ENCODE data around the gene PHF2. TPM values are rescaled to one million over a fixed set of nuclear protein-coding genes. Genes with fewer than 3 reads are reported as not detected.

Gene PHF2
- total RNA-seq, 2 experiments from 2014 or later: 20.6 to 23.7 TPM

DNA sequence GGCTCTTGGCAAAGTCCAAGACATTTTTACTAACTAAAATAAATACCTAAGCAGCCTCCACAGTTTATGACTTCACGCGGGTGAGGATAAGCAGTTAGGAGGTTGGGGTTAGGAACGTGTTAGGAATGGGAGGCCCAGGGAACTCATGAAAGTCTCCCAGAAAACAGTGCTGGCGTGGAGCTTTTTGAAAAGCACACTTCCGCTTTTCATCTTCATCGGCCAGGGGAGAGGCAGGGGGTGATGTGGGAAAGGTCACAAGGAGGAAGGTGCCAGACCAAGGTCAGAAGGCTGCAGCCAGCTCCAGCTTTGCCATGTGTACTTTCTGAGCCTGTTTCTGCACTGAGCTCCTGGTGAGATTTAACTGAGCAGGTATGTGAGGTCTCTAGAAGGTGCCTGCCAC is 149.0 kb downstream of the PHF2 start:
- Histone ChIP-seq H2AFZ (ENCODE audit: low read length) (no peak overlapping the region), H3K27ac (ENCODE audit: low read depth, low read length, poor library complexity, severe bottlenecking) (no peak overlapping the region), H3K4me2 (ENCODE audit: low read length) (no peak overlapping the region), H3K79me2 (ENCODE audit: insufficient read depth, low read depth, low read length) (no peaks in the 10 kb centered on the region), H3K4me3 (ENCODE audit: low read depth, low read length, poor library complexity, severe bottlenecking) (no peak overlapping the region), H4K20me1 (ENCODE audit: insufficient read depth, low read length) (no peaks in the 10 kb centered on the region), H3K4me1 (ENCODE audit: insufficient read depth, low read length, poor library complexity, severe bottlenecking) (no peaks in the 10 kb centered on the region), H3K9me3 (ENCODE audit: low read length) (no peaks in the 10 kb centered on the region), H3K9me2 (ENCODE audit: insufficient read depth, low read length) (no peaks in the 10 kb centered on the region), H3K36me3 (ENCODE audit: insufficient read depth, low read length) (no peaks in the 10 kb centered on the region)
- TF ChIP-seq, protein P1, sequence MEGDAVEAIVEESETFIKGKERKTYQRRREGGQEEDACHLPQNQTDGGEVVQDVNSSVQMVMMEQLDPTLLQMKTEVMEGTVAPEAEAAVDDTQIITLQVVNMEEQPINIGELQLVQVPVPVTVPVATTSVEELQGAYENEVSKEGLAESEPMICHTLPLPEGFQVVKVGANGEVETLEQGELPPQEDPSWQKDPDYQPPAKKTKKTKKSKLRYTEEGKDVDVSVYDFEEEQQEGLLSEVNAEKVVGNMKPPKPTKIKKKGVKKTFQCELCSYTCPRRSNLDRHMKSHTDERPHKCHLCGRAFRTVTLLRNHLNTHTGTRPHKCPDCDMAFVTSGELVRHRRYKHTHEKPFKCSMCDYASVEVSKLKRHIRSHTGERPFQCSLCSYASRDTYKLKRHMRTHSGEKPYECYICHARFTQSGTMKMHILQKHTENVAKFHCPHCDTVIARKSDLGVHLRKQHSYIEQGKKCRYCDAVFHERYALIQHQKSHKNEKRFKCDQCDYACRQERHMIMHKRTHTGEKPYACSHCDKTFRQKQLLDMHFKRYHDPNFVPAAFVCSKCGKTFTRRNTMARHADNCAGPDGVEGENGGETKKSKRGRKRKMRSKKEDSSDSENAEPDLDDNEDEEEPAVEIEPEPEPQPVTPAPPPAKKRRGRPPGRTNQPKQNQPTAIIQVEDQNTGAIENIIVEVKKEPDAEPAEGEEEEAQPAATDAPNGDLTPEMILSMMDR (conservative IDR thresholded peaks at IDR 0.05; ENCODE audit: low read length): no peak
- no peak for TF ChIP-seq EZH2phosphoT487 (IDR thresholded peaks at IDR 0.05; ENCODE audit: borderline replicate concordance, low read depth, low read length)
- intact Hi-C loops (cut with micrococcal nuclease; ENCODE audit: unreplicated experiment): no loop called here
- no TSS peak for BruUV-seq (replicated peaks)
- DNase-seq (ENCODE audit: low spot score): no peak
- CTCF ChIA-PET (ENCODE audit: unreplicated experiment): no interaction called here
- POLR2A ChIA-PET: no interaction called here

DNA sequence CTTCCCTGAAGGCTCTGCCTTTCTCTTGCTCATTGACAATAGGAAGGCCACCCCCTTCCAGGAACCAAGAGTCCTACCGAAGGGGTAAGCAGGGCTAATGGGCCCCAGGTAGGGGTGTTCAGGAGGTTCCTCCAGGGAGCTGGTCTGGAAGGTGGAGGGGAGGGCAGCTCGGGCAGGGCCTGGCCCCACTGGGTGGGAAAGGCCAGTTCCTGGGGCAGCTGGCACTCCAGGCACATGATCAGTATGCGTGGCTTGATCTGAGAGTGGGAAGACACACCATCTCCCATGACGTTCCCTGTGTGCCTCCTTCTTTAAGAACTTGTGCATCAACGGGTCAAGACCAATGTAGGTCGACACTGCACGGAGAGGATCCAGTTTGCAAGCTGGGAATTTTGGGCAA is 149.8 kb downstream of the PHF2 start:
- no peak overlapping the region for H3K27ac ChIP-seq (ENCODE audit: low read depth, low read length, poor library complexity, severe bottlenecking)

More for the DNA sequence above, 149.8 kb downstream of the PHF2 start:
- no peaks in the 10 kb centered on the region for H3K79me2 ChIP-seq (ENCODE audit: insufficient read depth, low read depth, low read length)
- no peak for DNase-seq (ENCODE audit: low spot score)
- ChIA-PET POLR2A (no interaction called here), CTCF (ENCODE audit: unreplicated experiment) (no interaction called here)
- intact Hi-C loops (cut with micrococcal nuclease; ENCODE audit: unreplicated experiment): no loop called here
- no peaks in the 10 kb centered on the region for H3K9me3 ChIP-seq (ENCODE audit: low read length)
- H3K4me2 ChIP-seq (ENCODE audit: low read length): no peak overlapping the region
- H2AFZ ChIP-seq (ENCODE audit: low read length): no peak overlapping the region
- no peaks in the 10 kb centered on the region for H4K20me1 ChIP-seq (ENCODE audit: insufficient read depth, low read length)
- H3K36me3 ChIP-seq (ENCODE audit: insufficient read depth, low read length): no peaks in the 10 kb centered on the region
- no peak for TF ChIP-seq EZH2phosphoT487 (IDR thresholded peaks at IDR 0.05; ENCODE audit: borderline replicate concordance, low read depth, low read length)
- TF ChIP-seq, protein P1 (conservative IDR thresholded peaks at IDR 0.05; ENCODE audit: low read length): no peak
- no peak overlapping the region for H3K4me3 ChIP-seq (ENCODE audit: low read depth, low read length, poor library complexity, severe bottlenecking)
- no TSS peak for BruUV-seq (replicated peaks)
- H3K9me2 ChIP-seq (ENCODE audit: insufficient read depth, low read length): no peaks in the 10 kb centered on the region
- H3K4me1 ChIP-seq (ENCODE audit: insufficient read depth, low read length, poor library complexity, severe bottlenecking): no peaks in the 10 kb centered on the region

Small RNA genes lying within 50 kb of the gene (microRNA-seq; reads per million reads assigned to microRNA genes)
- gene MIR548AU (ENCODE audit: borderline replicate concordance): not detected

Other genes with a start within 250 kb of the PHF2 start
- gene FAM120A, start 124.9 kb upstream of the PHF2 start, total RNA-seq (2014; rRNA removed; shearing (Covaris generic)): 69.8 and 81.9 TPM in 2 replicates
- 104 and 115 TPM in 2 replicates for gene FAM120A, start 124.9 kb upstream of the PHF2 start, total RNA-seq (2022)
- 47.1 and 50.2 TPM in 2 replicates for gene FAM120AOS, start 123.0 kb upstream of the PHF2 start, total RNA-seq (2014; rRNA removed; shearing (Covaris generic))
- gene FAM120AOS, start 123.0 kb upstream of the PHF2 start, total RNA-seq (2022): 55.0 and 55.7 TPM in 2 replicates